Activated naive CD8-positive, alpha-beta T cell treated with anti-CD3 and anti-CD28 coated beads for 36 hours (primary cell): Measurements from ENCODE around the gene SPIRE1. TPM values are rescaled to one million over a fixed set of nuclear protein-coding genes. Genes with fewer than 3 reads are reported as not detected.

Experiments
- DNase-seq: peaks from one replicate; pipeline ENCODE4 v3.0.0; 2021
- H3K27ac Mint-ChIP-seq: one replicate; pipeline ENCODE4 v1.8.0; 2022; ENCODE audit warnings: mild to moderate bottlenecking, moderate library complexity, mixed read lengths
- H3K27me3 Mint-ChIP-seq: one replicate; pipeline ENCODE4 v1.8.0; 2022; ENCODE audit warnings: mild to moderate bottlenecking, mixed read lengths
- H3K36me3 Mint-ChIP-seq: one replicate; pipeline ENCODE4 v1.8.0; 2021; ENCODE audit warnings: mild to moderate bottlenecking, mixed read lengths
- H3K4me1 Mint-ChIP-seq: one replicate; pipeline ENCODE4 v1.8.0; 2021; ENCODE audit warnings: mixed read lengths
- H3K4me3 Mint-ChIP-seq: one replicate; pipeline ENCODE4 v1.8.0; 2022; ENCODE audit warnings: mild to moderate bottlenecking, moderate library complexity, mixed read lengths
- H3K9me3 Mint-ChIP-seq: one replicate; pipeline ENCODE4 v1.8.0; 2022; ENCODE audit warnings: mixed read lengths
- total RNA-seq, 2 experiments: library from RNA; stranded (reverse); gene quantifications; one replicate each; pipeline ENCODE4 v1.2.3, GENCODE V29; 2021

The SPIRE1 gene
- total RNA-seq, 2 experiments from 2014 or later = 4.6 to 6.0 TPM

GRCh38 chr18:12597760-12598159 is 60.1 kb downstream of the SPIRE1 start:
- H3K27ac Mint-ChIP-seq = no peak overlapping the region
- H3K4me1 Mint-ChIP-seq = peaks cover 29% of the 10 kb centered on the region
- no peak for DNase-seq
- peaks cover 2% of the 10 kb centered on the region for H3K36me3 Mint-ChIP-seq
- H3K27me3 Mint-ChIP-seq = no peaks in the 10 kb centered on the region
- no peaks in the 10 kb centered on the region for H3K9me3 Mint-ChIP-seq
- H3K4me3 Mint-ChIP-seq = no peak overlapping the region

GRCh38 chr18:12595571-12596255 is 62.2 kb downstream of the SPIRE1 start:
- Mint-ChIP-seq H3K27me3 (no peaks in the 10 kb centered on the region), H3K4me3 (no peak overlapping the region), H3K4me1 (peaks cover 25% of the 10 kb centered on the region), H3K9me3 (no peaks in the 10 kb centered on the region), H3K27ac (peak overlapping the region; percentile 19), H3K36me3 (peaks cover 2% of the 10 kb centered on the region)
- no peak for DNase-seq

GRCh38 chr18:12593866-12594265 is 64.0 kb downstream of the SPIRE1 start:
- H3K4me3 Mint-ChIP-seq = no peak overlapping the region

GRCh38 chr18:12592597-12593127 is 65.2 kb downstream of the SPIRE1 start:
- Mint-ChIP-seq H3K27ac (no peak overlapping the region), H3K36me3 (peaks cover 2% of the 10 kb centered on the region), H3K9me3 (no peaks in the 10 kb centered on the region), H3K4me1 (peaks cover 14% of the 10 kb centered on the region), H3K4me3 (no peak overlapping the region), H3K27me3 (no peaks in the 10 kb centered on the region)
- no peak for DNase-seq

More at GRCh38 chr18:12593866-12594265, 64.0 kb downstream of the SPIRE1 start:
- no peak for DNase-seq
- no peak overlapping the region for H3K27ac Mint-ChIP-seq
- H3K9me3 Mint-ChIP-seq = no peaks in the 10 kb centered on the region
- H3K4me1 Mint-ChIP-seq = peaks cover 18% of the 10 kb centered on the region
- peaks cover 2% of the 10 kb centered on the region for H3K36me3 Mint-ChIP-seq
- no peaks in the 10 kb centered on the region for H3K27me3 Mint-ChIP-seq

- no peak overlapping the region for H3K27ac Mint-ChIP-seq
- H3K9me3 Mint-ChIP-seq = no peaks in the 10 kb centered on the region
- H3K4me3 Mint-ChIP-seq = no peak overlapping the region
- H3K27me3 Mint-ChIP-seq = no peaks in the 10 kb centered on the region
- DNase-seq = no peak
- no peaks in the 10 kb centered on the region for H3K36me3 Mint-ChIP-seq
- no peaks in the 10 kb centered on the region for H3K4me1 Mint-ChIP-seq
Observed at GRCh38 chr18:12589448-12589847, 68.5 kb downstream of the SPIRE1 start.

GRCh38 chr18:12586956-12587355 is 71.0 kb downstream of the SPIRE1 start:
- Mint-ChIP-seq H3K27me3 (no peaks in the 10 kb centered on the region), H3K27ac (no peak overlapping the region), H3K4me1 (no peaks in the 10 kb centered on the region), H3K36me3 (no peaks in the 10 kb centered on the region), H3K4me3 (no peak overlapping the region), H3K9me3 (no peaks in the 10 kb centered on the region)
- DNase-seq = no peak

- H3K4me3 Mint-ChIP-seq = no peak overlapping the region
- no peaks in the 10 kb centered on the region for H3K27me3 Mint-ChIP-seq
- DNase-seq = no peak
- no peak overlapping the region for H3K27ac Mint-ChIP-seq
- no peaks in the 10 kb centered on the region for H3K36me3 Mint-ChIP-seq
- H3K4me1 Mint-ChIP-seq = no peaks in the 10 kb centered on the region
- H3K9me3 Mint-ChIP-seq = no peaks in the 10 kb centered on the region
Observed at GRCh38 chr18:12585218-12585617, 72.7 kb downstream of the SPIRE1 start.

GRCh38 chr18:12580630-12581342 is 77.1 kb downstream of the SPIRE1 start:
- no peaks in the 10 kb centered on the region for H3K36me3 Mint-ChIP-seq
- no peak overlapping the region for H3K27ac Mint-ChIP-seq

GRCh38 chr18:12579775-12580174 is 78.1 kb downstream of the SPIRE1 start:
- Mint-ChIP-seq H3K27ac (no peak overlapping the region), H3K4me3 (no peak overlapping the region), H3K4me1 (no peaks in the 10 kb centered on the region), H3K36me3 (no peaks in the 10 kb centered on the region), H3K9me3 (no peaks in the 10 kb centered on the region), H3K27me3 (no peaks in the 10 kb centered on the region)
- DNase-seq = no peak

More at GRCh38 chr18:12580630-12581342, 77.1 kb downstream of the SPIRE1 start:
- no peak overlapping the region for H3K4me3 Mint-ChIP-seq
- no peaks in the 10 kb centered on the region for H3K27me3 Mint-ChIP-seq
- H3K9me3 Mint-ChIP-seq = no peaks in the 10 kb centered on the region
- no peaks in the 10 kb centered on the region for H3K4me1 Mint-ChIP-seq
- DNase-seq = no peak

- DNase-seq = no peak
- Mint-ChIP-seq H3K27me3 (no peaks in the 10 kb centered on the region), H3K36me3 (no peaks in the 10 kb centered on the region), H3K27ac (no peak overlapping the region), H3K9me3 (no peaks in the 10 kb centered on the region), H3K4me1 (no peaks in the 10 kb centered on the region), H3K4me3 (no peak overlapping the region)
Observed at GRCh38 chr18:12577848-12578247, 80.1 kb downstream of the SPIRE1 start.

- no peak for DNase-seq
- Mint-ChIP-seq H3K27me3 (peaks cover 4% of the 10 kb centered on the region), H3K4me3 (no peak overlapping the region), H3K9me3 (no peaks in the 10 kb centered on the region), H3K27ac (no peak overlapping the region), H3K36me3 (no peaks in the 10 kb centered on the region), H3K4me1 (no peaks in the 10 kb centered on the region)
Observed at GRCh38 chr18:12574494-12575185, 83.3 kb downstream of the SPIRE1 start.

GRCh38 chr18:12571630-12572029 is 86.3 kb downstream of the SPIRE1 start:
- no peak for DNase-seq
- no peaks in the 10 kb centered on the region for H3K36me3 Mint-ChIP-seq
- H3K4me3 Mint-ChIP-seq = no peak overlapping the region
- no peaks in the 10 kb centered on the region for H3K4me1 Mint-ChIP-seq
- H3K9me3 Mint-ChIP-seq = no peaks in the 10 kb centered on the region
- peaks cover 4% of the 10 kb centered on the region for H3K27me3 Mint-ChIP-seq
- no peak overlapping the region for H3K27ac Mint-ChIP-seq

- Mint-ChIP-seq H3K4me1 (no peaks in the 10 kb centered on the region), H3K36me3 (no peaks in the 10 kb centered on the region), H3K9me3 (no peaks in the 10 kb centered on the region), H3K27me3 (peaks cover 6% of the 10 kb centered on the region), H3K4me3 (no peak overlapping the region), H3K27ac (no peak overlapping the region)
- no peak for DNase-seq
Observed at GRCh38 chr18:12569791-12570190, 88.1 kb downstream of the SPIRE1 start.

- Mint-ChIP-seq H3K27ac (no peak overlapping the region), H3K27me3 (peaks cover 10% of the 10 kb centered on the region), H3K36me3 (no peaks in the 10 kb centered on the region), H3K4me3 (no peak overlapping the region), H3K4me1 (no peaks in the 10 kb centered on the region), H3K9me3 (no peaks in the 10 kb centered on the region)
- DNase-seq = no peak
Observed at GRCh38 chr18:12567849-12568248, 90.1 kb downstream of the SPIRE1 start.

- no peaks in the 10 kb centered on the region for H3K4me1 Mint-ChIP-seq
- H3K27me3 Mint-ChIP-seq = peaks cover 7% of the 10 kb centered on the region
- no peaks in the 10 kb centered on the region for H3K36me3 Mint-ChIP-seq
- no peak for DNase-seq
- no peaks in the 10 kb centered on the region for H3K9me3 Mint-ChIP-seq
- H3K4me3 Mint-ChIP-seq = no peak overlapping the region
- no peak overlapping the region for H3K27ac Mint-ChIP-seq
Observed at GRCh38 chr18:12564861-12565260, 93.0 kb downstream of the SPIRE1 start.
